HepG2 (cell line): ENCODE data around the gene MRPS11. TPM values are rescaled to one million over a fixed set of nuclear protein-coding genes. Genes with fewer than 3 reads are reported as not detected.

Experiments
- ATAC-seq: fragments of 200-7000 bp; cut with Tn5 transposase; 3 replicates; pipeline ENCODE4 v1.9.1; 2020; ENCODE audit warnings: mild to moderate bottlenecking, moderate library complexity
- BruUV-seq: library from RNA; stranded (reverse); fragments of 400-500 nt; replicated peaks from 2 replicates; lab custom pipeline; 2021; lab: Mats Ljungman, UMichigan
- CTCF ChIA-PET: fragments of 300-600 bp; formaldehyde crosslinking; extraction: SDS; loops from one replicate; lab custom pipeline; 2021; ENCODE audit warnings: low total read pairs, inconsistent platforms, low intra/inter-chr PET ratio; lab: Yijun Ruan, JAX
- POLR2A ChIA-PET: fragments of 350-600 bp; sonication (Branson Sonifier 250); formaldehyde crosslinking; loops from one replicate; lab custom pipeline; 2020; ENCODE audit warnings: antibody characterized with exemption, inconsistent platforms; lab: Yijun Ruan, JAX
- DNase-seq: peaks from one replicate; pipeline ENCODE4 v3.0.0-alpha.2; 2015; ENCODE audit warnings: low spot score
- FAIRE-seq: peaks from 3 replicates; lab custom pipeline; 2011; peaks lifted over from hg19 to GRCh38; lab: Jason Lieb, UNC
- H2AFZ ChIP-seq: one replicate; pipeline ENCODE4 v1.6.1; 2011; ENCODE audit warnings: low read length, inconsistent platforms
- H3K27ac ChIP-seq: fragments of 300-600 bp; 3 replicates; pipeline ENCODE4 v1.8.0; 2011; ENCODE audit warnings: mixed run types, mild to moderate bottlenecking, mixed read lengths, low read length, inconsistent platforms; ENCODE audit not compliant: insufficient read depth; ENCODE audit errors: extremely low read length
- H3K27me3 ChIP-seq, 2 experiments: fragments of 200-600 bp in 1 of 2; 2 replicates in 1 of 2; 3 replicates in 1 of 2; pipeline versions ENCODE4 v1.6.0 to v1.8.0; 2011; ENCODE audit warnings: low read length in 2 of 2, mild to moderate bottlenecking in 2 of 2, moderate library complexity in 2 of 2, inconsistent platforms in 1 of 2; ENCODE audit not compliant: insufficient read depth in 2 of 2, control insufficient read depth in 1 of 2
- H3K36me3 ChIP-seq, 2 experiments: fragments of 200-600 bp in 1 of 2; replicated peaks in 1 of 2; 2 replicates in 1 of 2; 3 replicates in 1 of 2; pipeline versions ENCODE4 v1.5.1 to v1.8.0; 2011; ENCODE audit warnings: low read length in 2 of 2, inconsistent platforms in 1 of 2; ENCODE audit not compliant: insufficient read depth in 2 of 2, control insufficient read depth in 1 of 2
- H3K4me1 ChIP-seq: 2 replicates; pipeline ENCODE4 v1.5.1; 2012; ENCODE audit warnings: low read length, inconsistent platforms; ENCODE audit not compliant: insufficient read depth
- H3K4me2 ChIP-seq: 2 replicates; pipeline ENCODE4 v1.6.0; 2011; ENCODE audit warnings: low read depth, low read length, inconsistent platforms
- H3K4me3 ChIP-seq, 3 experiments: fragments of 200-600 bp in 1 of 3; sonication (generic), shearing (Covaris generic) in 1 of 3; replicated peaks in 1 of 3; 2 replicates each; pipeline ENCODE4 v1.5.1; 2011 to 2016; ENCODE audit warnings: low read length in 3 of 3, inconsistent platforms in 2 of 3, low read depth in 2 of 3, mild to moderate bottlenecking in 2 of 3, control low read depth in 1 of 3, mixed read lengths in 1 of 3; ENCODE audit not compliant: insufficient read depth in 1 of 3
- H3K79me2 ChIP-seq: one replicate; pipeline ENCODE4 v1.6.1; 2011; ENCODE audit warnings: low read length, inconsistent platforms; ENCODE audit not compliant: insufficient read depth
- H3K9ac ChIP-seq: 2 replicates; pipeline ENCODE4 v1.6.0; 2011; ENCODE audit warnings: mild to moderate bottlenecking, low read depth, low read length, inconsistent platforms; ENCODE audit not compliant: insufficient read depth
- H3K9me3 ChIP-seq: 2 replicates; pipeline ENCODE4 v1.5.1; 2012; ENCODE audit warnings: mild to moderate bottlenecking, low read length
- H4K20me1 ChIP-seq: 2 replicates; pipeline ENCODE4 v1.6.0; 2011; ENCODE audit warnings: inconsistent platforms, mild to moderate bottlenecking, low read length, moderate library complexity; ENCODE audit not compliant: insufficient read depth
- CEBPB ChIP-seq: IDR thresholded peaks from 2 replicates; pipeline ENCODE4 v1.6.1; 2011; ENCODE audit warnings: low read depth, low read length, improper control_type of control experiment, borderline replicate concordance
- DBP ChIP-seq: sonication (generic); formaldehyde crosslinking; IDR thresholded peaks from 2 replicates; pipeline ENCODE4 v1.4.0; 2020; ENCODE audit warnings: missing genetic modification reagents; ENCODE audit errors: not compliant biosample characterization
- HNRNPK ChIP-seq: fragments of 200-400 bp; formaldehyde crosslinking; IDR thresholded peaks from 2 replicates; pipeline ENCODE4 v1.6.1; 2018; ENCODE audit warnings: low read length, low read depth, moderate library complexity, mild to moderate bottlenecking; ENCODE audit not compliant: poor library complexity, severe bottlenecking
- MLX ChIP-seq: IDR thresholded peaks from 2 replicates; pipeline ENCODE4 v1.6.1; 2016
- MTF1 ChIP-seq: sonication (generic); formaldehyde crosslinking; IDR thresholded peaks from 2 replicates; pipeline ENCODE4 v1.5.0; 2020; ENCODE audit warnings: missing genetic modification reagents
- NFKB2 ChIP-seq: sonication (generic); formaldehyde crosslinking; IDR thresholded peaks from 2 replicates; pipeline ENCODE4 v1.4.0; 2020; ENCODE audit warnings: missing genetic modification reagents, borderline replicate concordance
- NFYB ChIP-seq: sonication (generic); formaldehyde crosslinking; IDR thresholded peaks from 2 replicates; pipeline ENCODE4 v1.4.0; 2020; ENCODE audit warnings: missing genetic modification reagents
- SOX13 ChIP-seq, 3 experiments: fragments of 450-650 bp in 1 of 3; sonication (generic) in 1 of 3; formaldehyde crosslinking in 1 of 3; IDR thresholded peaks in 2 of 3; conservative IDR thresholded peaks in 1 of 3; 2 replicates each; pipeline versions ENCODE4 v1.5.0 to v1.6.1; 2016 to 2020; ENCODE audit warnings: antibody characterized with exemption in 1 of 3, mild to moderate bottlenecking in 1 of 3, missing compliant biosample characterization in 1 of 3, missing genetic modification reagents in 1 of 3, moderate library complexity in 1 of 3
- U2AF2 ChIP-seq: fragments of 200-400 bp; formaldehyde crosslinking; IDR thresholded peaks from 2 replicates; pipeline ENCODE4 v1.6.1; 2017; ENCODE audit warnings: low read depth, mild to moderate bottlenecking, low read length
- ZBTB26 ChIP-seq: IDR thresholded peaks from 2 replicates; pipeline ENCODE4 v1.6.1; 2016; ENCODE audit warnings: missing compliant biosample characterization, missing genetic modification reagents, borderline replicate concordance
- ZNF101 ChIP-seq: sonication (generic); formaldehyde crosslinking; IDR thresholded peaks from 2 replicates; pipeline ENCODE4 v1.4.0; 2020; ENCODE audit warnings: mild to moderate bottlenecking, low read depth, missing genetic modification reagents, borderline replicate concordance
- ZNF691 ChIP-seq: sonication (generic); formaldehyde crosslinking; IDR thresholded peaks from 2 replicates; pipeline ENCODE4 v1.4.0; 2020; ENCODE audit warnings: missing genetic modification reagents, low read depth, mild to moderate bottlenecking, borderline replicate concordance
- ZNF784 ChIP-seq: sonication (generic); formaldehyde crosslinking; IDR thresholded peaks from 2 replicates; pipeline ENCODE4 v1.5.1; 2020; ENCODE audit warnings: missing genetic modification reagents, mild to moderate bottlenecking, borderline replicate concordance
- ZNF800 ChIP-seq: sonication (generic); formaldehyde crosslinking; IDR thresholded peaks from 2 replicates; pipeline ENCODE4 v1.4.0; 2020; ENCODE audit warnings: missing genetic modification reagents
- WGBS: methylation state at CpG from one replicate; pipeline ENCODE4 v1.1.6; 2017; ENCODE audit warnings: low lambda C conversion rate; 5-methylcytosine and 5-hydroxymethylcytosine counted together
- in situ Hi-C: cut with HindIII; loops from 2 replicates; pipeline ENCODE4 v1.10.0; 2017; ENCODE audit warnings: low pct_unique_long_range_greater_than_20kb; ENCODE audit not compliant: extremely low pct_ligation_motif_present
- intact Hi-C: fragments of 100-400 bp; cut with micrococcal nuclease; formaldehyde crosslinking; loops from one replicate; pipeline ENCODE4 v1.10.0; 2022; ENCODE audit not compliant: unreplicated experiment
- polyA plus RNA-seq, 8 experiments: library from polyadenylated mRNA; depleted of rRNA in 3 of 8; stranded (reverse) in 7 of 8; unstranded in 1 of 8; fragments of >200 nt; fragmentation: Illumina TruSeq in 4 of 8; extraction: Trizol in 4 of 8; gene quantifications; 2 replicates each; pipeline versions ENCODE4 v1.2.1 to v1.2.3, GENCODE V29; 2011 to 2016; ENCODE audit warnings: low read depth in 4 of 8, missing spikeins in 1 of 8, mixed read lengths in 1 of 8; ENCODE audit not compliant: insufficient read depth in 1 of 8
- total RNA-seq, 5 experiments: library from RNA; depleted of rRNA; stranded (reverse); fragments of >200 nt; fragmentation: Illumina TruSeq; extraction: Trizol; gene quantifications; 2 replicates each; pipeline ENCODE4 v1.2.3, GENCODE V29; 2016; ENCODE audit warnings: low read depth in 1 of 5

Gene MRPS11
- total and polyA plus RNA-seq, 2 of the 13 experiments (the other 11 are each of a cell fraction or from before 2014, with no cell fraction given) = 50.1 to 72.7 TPM

GRCh38 chr15:88497109-88497765 lies 29.7 kb downstream of the MRPS11 start:
- Histone ChIP-seq H3K4me3 (no peak overlapping the region), H3K4me1 (peaks cover 16% of the 10 kb centered on the region), H3K27ac (no peak overlapping the region), H3K9me3 (no peaks in the 10 kb centered on the region), H3K79me2 (no peaks in the 10 kb centered on the region), H3K9ac (no peak overlapping the region), H4K20me1 (no peaks in the 10 kb centered on the region), H3K27me3 (no peaks in the 10 kb centered on the region), H3K4me2 (no peak overlapping the region), H3K36me3 (no peaks in the 10 kb centered on the region), H2AFZ (no peak overlapping the region)
- intact Hi-C loops (no loop called here), in situ Hi-C loops (no loop called here)
- WGBS = 75% methylated on average over 11 of the region's 11 CpGs
- ChIA-PET CTCF (no interaction called here), POLR2A (interaction anchor here (0.7 kb wide), 1 partner anchor 33 kb away, joined by 3 read pairs; no protein-coding TSS in a partner anchor)
- FAIRE-seq (no peak), ATAC-seq (peak; percentile 27; the same call in 2 of the 3 replicates), DNase-seq (no peak)
- BruUV-seq = no TSS peak
- TF ChIP-seq ZNF800 (CRISPR knock-in tag) (no peak), ZNF784 (no peak), NFYB (no peak), U2AF2 (no peak), DBP (CRISPR knock-in tag) (no peak), CEBPB (no peak), SOX13 (IDR thresholded peaks at IDR 0.05) (no peak), SOX13 (CRISPR knock-in tag; conservative IDR thresholded peaks at IDR 0.05 in 1 of 2, IDR thresholded peaks at IDR 0.05 in 1 of 2) (no peak), ZNF691 (CRISPR knock-in tag) (no peak), ZBTB26 (CRISPR knock-in tag) (no peak), MLX (CRISPR knock-in tag) (no peak), MTF1 (CRISPR knock-in tag) (no peak), HNRNPK (no peak), NFKB2 (no peak), ZNF101 (no peak)
